A549 (cell line): ENCODE results near the gene DISP3. TPM values are rescaled to one million over a fixed set of nuclear protein-coding genes. Genes with fewer than 3 reads are reported as not detected.

Source experiments
- ATAC-seq, 2 experiments: fragments of 200-7000 bp in 1 of 2; fragments of >200 bp in 1 of 2; cut with Nextera tagmentation in 1 of 2; cut with Tn5 transposase in 1 of 2; 3 replicates each; pipeline versions ENCODE4 v1.8.0 to v1.9.1; 2018 to 2020; ENCODE audit warnings: mild to moderate bottlenecking in 1 of 2, moderate library complexity in 1 of 2
- CTCF ChIA-PET: fragments of 300-600 bp; sonication (Branson Sonifier 250); formaldehyde crosslinking; extraction: SDS; loops from one replicate; lab custom pipeline; 2021; ENCODE audit warnings: antibody characterized with exemption, inconsistent platforms; lab: Yijun Ruan, JAX
- POLR2A ChIA-PET: fragments of 350-600 bp; formaldehyde crosslinking; extraction: SDS; loops from one replicate; lab custom pipeline; 2021; ENCODE audit warnings: antibody characterized with exemption, inconsistent platforms; lab: Yijun Ruan, JAX
- DNase-seq, 2 experiments: peaks; one replicate each; pipeline versions ENCODE4 v3.0.0 to v3.0.0-alpha.2; 2011 to 2016; ENCODE audit warnings: low read depth in 1 of 2, low spot score in 1 of 2
- FAIRE-seq: peaks from 2 replicates; lab custom pipeline; 2011; peaks lifted over from hg19 to GRCh38; lab: Jason Lieb, UNC
- H3K27ac ChIP-seq, 2 experiments: fragments of >200 bp; sonication (Bioruptor Twin); formaldehyde crosslinking; 3 replicates each; pipeline ENCODE4 v1.5.1; 2016 to 2017
- H3K4me1 ChIP-seq: fragments of >200 bp; sonication (Bioruptor Twin); formaldehyde crosslinking; 3 replicates; pipeline ENCODE4 v1.6.1; 2016
- H3K4me2 ChIP-seq: fragments of >200 bp; sonication (Bioruptor Twin); formaldehyde crosslinking; 3 replicates; pipeline ENCODE4 v1.6.1; 2016
- H3K4me3 ChIP-seq: fragments of >200 bp; sonication (Bioruptor Twin); formaldehyde crosslinking; 3 replicates; pipeline ENCODE4 v1.5.1; 2016
- H3K9me3 ChIP-seq: fragments of >200 bp; sonication (Bioruptor Twin); formaldehyde crosslinking; 3 replicates; pipeline ENCODE4 v1.6.1; 2016
- BHLHE40 ChIP-seq: IDR thresholded peaks from 2 replicates; pipeline ENCODE4 v1.6.1; 2012; ENCODE audit warnings: low read depth, low read length, inconsistent platforms
- CBX8 ChIP-seq: fragments of 200-600 bp; sonication (generic); IDR thresholded peaks from 2 replicates; pipeline ENCODE4 v1.6.1; 2016
- FOSB ChIP-seq: fragments of 250-450 bp; sonication (Bioruptor Pico); IDR thresholded peaks from 2 replicates; pipeline ENCODE4 v1.5.0; 2020; ENCODE audit warnings: mild to moderate bottlenecking, moderate library complexity
- GATA3 ChIP-seq: IDR thresholded peaks from 2 replicates; pipeline ENCODE4 v1.6.1; 2012; ENCODE audit warnings: borderline replicate concordance
- HOXB5 ChIP-seq: fragments of 250-450 bp; sonication (Bioruptor Pico); IDR thresholded peaks from 2 replicates; pipeline ENCODE4 v1.5.0; 2020; ENCODE audit warnings: mild to moderate bottlenecking, moderate library complexity
- MAFK ChIP-seq: fragments of 450-650 bp; IDR thresholded peaks from 2 replicates; pipeline ENCODE4 v1.6.1; 2014; ENCODE audit not compliant: partially characterized antibody
- PHF8 ChIP-seq: fragments of 200-600 bp; sonication (generic); IDR thresholded peaks from 2 replicates; pipeline ENCODE4 v1.6.1; 2016; ENCODE audit warnings: low read depth, mild to moderate bottlenecking, antibody characterized with exemption, moderate library complexity, borderline replicate concordance
- RCOR1 ChIP-seq: fragments of 150-350 bp; IDR thresholded peaks from 2 replicates; pipeline ENCODE4 v1.6.1; 2014; ENCODE audit warnings: antibody characterized with exemption, low read length, low read depth
- RNF2 ChIP-seq: fragments of 200-600 bp; sonication (generic); IDR thresholded peaks from 2 replicates; pipeline ENCODE4 v1.6.1; 2016; ENCODE audit warnings: low read depth, mild to moderate bottlenecking, antibody characterized with exemption, moderate library complexity, borderline replicate concordance
- SREBF2 ChIP-seq: fragments of 450-650 bp; IDR thresholded peaks from 2 replicates; pipeline ENCODE4 v1.6.1; 2014; ENCODE audit warnings: mild to moderate bottlenecking, moderate library complexity
- ZFP36 ChIP-seq: fragments of 450-650 bp; IDR thresholded peaks from 2 replicates; pipeline ENCODE4 v1.6.1; 2014; ENCODE audit warnings: borderline replicate concordance; ENCODE audit not compliant: partially characterized antibody
- ZNF302 ChIP-seq: fragments of 250-450 bp; sonication (Bioruptor Pico); IDR thresholded peaks from 2 replicates; pipeline ENCODE4 v1.9.0; 2021; ENCODE audit warnings: inconsistent platforms, mild to moderate bottlenecking, moderate library complexity
- WGBS: methylation state at CpG from one replicate; pipeline ENCODE4 v1.1.6; 2017; ENCODE audit errors: missing lambda C conversion rate; 5-methylcytosine and 5-hydroxymethylcytosine counted together
- polyA plus RNA-seq, 4 experiments: library from polyadenylated mRNA; depleted of rRNA in 3 of 4; stranded (reverse); fragments of >200 nt; fragmentation: RNase III in 1 of 4; extraction: RNeasy Plus Mini Kit Qiagen cat#74134 plus additional on column Dnase treatment in 1 of 4; gene quantifications; 2 replicates in 3 of 4; 3 replicates in 1 of 4; pipeline ENCODE4 v1.2.3, GENCODE V29; 2011 to 2017
- TF ChIP-seq, protein P1 (sequence below): IDR thresholded peaks from 2 replicates; pipeline ENCODE4 v1.6.1; 2012; ENCODE audit warnings: low read depth, borderline replicate concordance
- TF ChIP-seq, protein P2 (sequence below): fragments of 200-600 bp; sonication (generic); IDR thresholded peaks from 2 replicates; pipeline ENCODE4 v1.6.1; 2016; ENCODE audit warnings: antibody characterized with exemption, mild to moderate bottlenecking, moderate library complexity
- TF ChIP-seq, protein P3 (sequence below): fragments of 250-450 bp; sonication (Bioruptor Pico); IDR thresholded peaks from 2 replicates; pipeline ENCODE4 v1.5.0; 2020; ENCODE audit warnings: low read depth, mild to moderate bottlenecking, moderate library complexity
- TF ChIP-seq, protein P4 (sequence below): IDR thresholded peaks from 2 replicates; pipeline ENCODE4 v1.6.1; 2012
- TF ChIP-seq, protein P5 (sequence below): fragments of >200 bp; sonication (Bioruptor Twin); formaldehyde crosslinking; IDR thresholded peaks from 2 replicates; pipeline ENCODE4 v1.6.1; 2016

DISP3 gene
- polyA plus RNA-seq, 2 of the 4 experiments (the other 2 are of a cell fraction), result 0.09 to 0.22 TPM

DNA sequence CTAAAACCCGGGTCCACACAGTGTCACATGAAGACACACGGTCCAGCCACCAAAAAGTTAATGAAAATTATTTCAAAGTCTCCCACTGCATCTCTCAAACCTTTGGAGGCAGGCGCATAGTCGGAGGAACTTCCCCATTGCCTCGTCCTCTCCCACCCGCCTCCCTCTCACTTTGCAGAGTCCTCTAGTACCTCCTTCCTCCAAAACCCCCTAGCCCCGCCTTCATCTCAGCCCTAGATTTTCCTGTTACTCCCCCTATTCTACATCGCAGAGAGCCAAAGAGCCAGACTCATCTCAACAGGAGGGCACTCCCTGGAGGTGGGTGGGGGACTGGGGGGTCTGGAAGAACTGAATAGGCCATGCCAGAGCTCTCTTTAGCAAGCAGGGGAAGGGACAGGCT lies 79.3 kb downstream of the DISP3 start:
- H3K4me1 ChIP-seq, result no peaks in the 10 kb centered on the region
- CTCF ChIA-PET, result no interaction called here
- H3K27ac ChIP-seq, result no peak overlapping the region
- no peak overlapping the region for H3K4me2 ChIP-seq
- no peaks in the 10 kb centered on the region for H3K9me3 ChIP-seq
- no peak for FAIRE-seq
- WGBS, result 10% methylated on average over 8 of the region's 8 CpGs
- no peak for ATAC-seq
- TF ChIP-seq, protein P1, sequence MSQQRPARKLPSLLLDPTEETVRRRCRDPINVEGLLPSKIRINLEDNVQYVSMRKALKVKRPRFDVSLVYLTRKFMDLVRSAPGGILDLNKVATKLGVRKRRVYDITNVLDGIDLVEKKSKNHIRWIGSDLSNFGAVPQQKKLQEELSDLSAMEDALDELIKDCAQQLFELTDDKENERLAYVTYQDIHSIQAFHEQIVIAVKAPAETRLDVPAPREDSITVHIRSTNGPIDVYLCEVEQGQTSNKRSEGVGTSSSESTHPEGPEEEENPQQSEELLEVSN, result no peak
- TF ChIP-seq, all 56 proteins: peak for 0
- no peak for DNase-seq
- H3K4me3 ChIP-seq, result no peak overlapping the region
- POLR2A ChIA-PET, result no interaction called here

DNA sequence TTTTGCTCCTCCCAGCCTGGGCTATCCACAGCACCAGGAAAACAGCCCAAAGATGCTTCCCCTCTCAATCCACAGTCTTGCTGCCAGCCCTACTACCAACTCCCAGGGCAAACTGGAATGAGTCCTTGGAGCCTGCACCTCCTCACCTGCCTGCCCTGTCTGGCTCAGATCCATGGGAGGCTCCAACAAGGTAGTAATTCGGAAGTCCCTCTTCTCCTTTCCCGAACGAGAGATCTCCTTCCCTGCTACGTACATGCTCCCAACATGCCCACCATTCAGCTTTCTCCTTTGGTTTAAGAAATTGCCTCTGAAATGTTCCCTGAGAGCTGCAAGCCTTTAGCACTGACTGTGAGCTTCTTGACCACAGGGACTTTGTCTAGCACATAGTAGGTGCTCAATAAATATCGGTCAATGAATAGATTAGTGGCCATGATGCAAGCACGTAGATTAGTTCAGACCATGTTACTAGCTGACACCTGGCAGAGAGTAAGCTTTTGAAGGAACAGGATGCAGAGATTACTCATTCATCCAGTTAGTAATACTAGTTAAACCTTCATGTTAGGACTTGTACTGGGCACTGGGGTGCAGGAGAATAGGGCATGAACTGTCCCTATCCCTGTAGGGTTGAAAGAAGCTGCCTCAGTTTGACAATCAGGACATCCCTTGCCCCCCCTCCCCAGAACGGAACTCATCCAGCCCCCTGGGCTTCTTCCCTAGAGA lies 80.1 kb downstream of the DISP3 start:
- FAIRE-seq, result no peak
- Histone ChIP-seq H3K4me2 (no peak overlapping the region), H3K4me1 (no peaks in the 10 kb centered on the region), H3K9me3 (no peaks in the 10 kb centered on the region), H3K27ac (no peak overlapping the region), H3K4me3 (no peak overlapping the region)
- CTCF ChIA-PET, result interaction anchor here (0.8 kb wide), 1 partner anchor 223 kb away, joined by 3 read pairs; no protein-coding TSS in a partner anchor
- ATAC-seq, result no peak
- WGBS, result 18% methylated on average over 6 of the region's 7 CpGs
- no peak for DNase-seq
- POLR2A ChIA-PET, result no interaction called here
- TF ChIP-seq RCOR1 (no peak), ZNF302 (no peak), GATA3 (no peak), PHF8 (no peak), SREBF2 (no peak), ZFP36 (no peak), HOXB5 (no peak), FOSB (no peak), RNF2 (no peak), MAFK (no peak), CBX8 (no peak)
- TF ChIP-seq, protein P2, sequence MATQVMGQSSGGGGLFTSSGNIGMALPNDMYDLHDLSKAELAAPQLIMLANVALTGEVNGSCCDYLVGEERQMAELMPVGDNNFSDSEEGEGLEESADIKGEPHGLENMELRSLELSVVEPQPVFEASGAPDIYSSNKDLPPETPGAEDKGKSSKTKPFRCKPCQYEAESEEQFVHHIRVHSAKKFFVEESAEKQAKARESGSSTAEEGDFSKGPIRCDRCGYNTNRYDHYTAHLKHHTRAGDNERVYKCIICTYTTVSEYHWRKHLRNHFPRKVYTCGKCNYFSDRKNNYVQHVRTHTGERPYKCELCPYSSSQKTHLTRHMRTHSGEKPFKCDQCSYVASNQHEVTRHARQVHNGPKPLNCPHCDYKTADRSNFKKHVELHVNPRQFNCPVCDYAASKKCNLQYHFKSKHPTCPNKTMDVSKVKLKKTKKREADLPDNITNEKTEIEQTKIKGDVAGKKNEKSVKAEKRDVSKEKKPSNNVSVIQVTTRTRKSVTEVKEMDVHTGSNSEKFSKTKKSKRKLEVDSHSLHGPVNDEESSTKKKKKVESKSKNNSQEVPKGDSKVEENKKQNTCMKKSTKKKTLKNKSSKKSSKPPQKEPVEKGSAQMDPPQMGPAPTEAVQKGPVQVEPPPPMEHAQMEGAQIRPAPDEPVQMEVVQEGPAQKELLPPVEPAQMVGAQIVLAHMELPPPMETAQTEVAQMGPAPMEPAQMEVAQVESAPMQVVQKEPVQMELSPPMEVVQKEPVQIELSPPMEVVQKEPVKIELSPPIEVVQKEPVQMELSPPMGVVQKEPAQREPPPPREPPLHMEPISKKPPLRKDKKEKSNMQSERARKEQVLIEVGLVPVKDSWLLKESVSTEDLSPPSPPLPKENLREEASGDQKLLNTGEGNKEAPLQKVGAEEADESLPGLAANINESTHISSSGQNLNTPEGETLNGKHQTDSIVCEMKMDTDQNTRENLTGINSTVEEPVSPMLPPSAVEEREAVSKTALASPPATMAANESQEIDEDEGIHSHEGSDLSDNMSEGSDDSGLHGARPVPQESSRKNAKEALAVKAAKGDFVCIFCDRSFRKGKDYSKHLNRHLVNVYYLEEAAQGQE, result no peak
- TF ChIP-seq, protein P3, sequence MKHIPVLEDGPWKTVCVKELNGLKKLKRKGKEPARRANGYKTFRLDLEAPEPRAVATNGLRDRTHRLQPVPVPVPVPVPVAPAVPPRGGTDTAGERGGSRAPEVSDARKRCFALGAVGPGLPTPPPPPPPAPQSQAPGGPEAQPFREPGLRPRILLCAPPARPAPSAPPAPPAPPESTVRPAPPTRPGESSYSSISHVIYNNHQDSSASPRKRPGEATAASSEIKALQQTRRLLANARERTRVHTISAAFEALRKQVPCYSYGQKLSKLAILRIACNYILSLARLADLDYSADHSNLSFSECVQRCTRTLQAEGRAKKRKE, result no peak
- TF ChIP-seq, protein P4, sequence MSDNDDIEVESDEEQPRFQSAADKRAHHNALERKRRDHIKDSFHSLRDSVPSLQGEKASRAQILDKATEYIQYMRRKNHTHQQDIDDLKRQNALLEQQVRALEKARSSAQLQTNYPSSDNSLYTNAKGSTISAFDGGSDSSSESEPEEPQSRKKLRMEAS, result no peak
- TF ChIP-seq, protein P5, sequence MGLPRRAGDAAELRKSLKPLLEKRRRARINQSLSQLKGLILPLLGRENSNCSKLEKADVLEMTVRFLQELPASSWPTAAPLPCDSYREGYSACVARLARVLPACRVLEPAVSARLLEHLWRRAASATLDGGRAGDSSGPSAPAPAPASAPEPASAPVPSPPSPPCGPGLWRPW, result no peak

DNA sequence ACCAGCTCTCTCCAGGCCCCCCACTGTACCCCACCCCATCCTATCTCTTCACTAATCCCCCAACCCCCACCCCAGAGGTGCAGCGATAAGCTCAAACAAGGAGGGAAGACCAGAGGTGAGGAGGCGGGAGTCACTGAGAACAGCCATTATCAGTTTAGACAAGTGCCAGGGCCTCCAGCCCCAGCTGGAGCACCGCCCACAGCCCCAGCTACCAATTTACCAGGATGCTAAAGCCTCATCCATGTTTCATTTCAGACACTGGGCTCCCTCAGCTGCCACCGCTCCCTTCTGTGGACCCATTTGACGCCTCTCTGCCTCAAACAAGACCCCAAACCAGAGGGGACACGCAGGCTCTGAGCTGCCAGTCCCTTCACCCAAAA lies 80.6 kb downstream of the DISP3 start:
- no peak for TF ChIP-seq BHLHE40
- TF ChIP-seq PHF8, result no peak
- TF ChIP-seq GATA3, result no peak
- Histone ChIP-seq H3K4me3 (no peak overlapping the region), H3K27ac (no peak overlapping the region), H3K9me3 (no peaks in the 10 kb centered on the region), H3K4me1 (no peaks in the 10 kb centered on the region), H3K4me2 (no peak overlapping the region)
- 18% methylated on average over 5 of the region's 6 CpGs for WGBS
- ATAC-seq (no peak), FAIRE-seq (no peak), DNase-seq (no peak)
- CTCF ChIA-PET, result interaction anchor here (0.8 kb wide), 1 partner anchor 223 kb away, joined by 3 read pairs; no protein-coding TSS in a partner anchor
- POLR2A ChIA-PET, result no interaction called here
